Measurements from ENCODE around the gene C2orf72. TPM values are rescaled to one million over a fixed set of nuclear protein-coding genes. Genes with fewer than 3 reads are reported as not detected.

The C2orf72 gene
- total and polyA plus RNA-seq, 2 donors (not counting 3 experiments of a cell fraction or from before 2014, with no cell fraction given): 0.01 to 0.11 TPM

DNA sequence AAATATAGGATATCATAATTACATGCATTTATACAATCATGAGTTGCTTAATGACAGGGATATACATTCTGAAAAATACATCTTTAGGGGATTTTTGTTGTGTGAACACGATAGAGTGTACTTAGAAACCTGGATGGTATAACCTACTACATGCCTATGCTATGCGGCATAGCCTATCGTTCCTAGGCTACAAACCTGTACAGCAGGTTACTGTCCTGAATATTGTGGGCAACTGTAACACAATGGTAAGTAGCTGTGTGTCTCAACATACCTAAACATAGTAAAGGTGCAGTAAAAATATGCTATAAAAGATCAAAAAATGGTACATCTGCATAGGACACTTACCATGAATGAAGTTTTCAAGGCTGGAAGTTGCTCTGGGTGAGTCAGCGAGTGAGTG is 6.5 kb downstream of the C2orf72 start:
- TF ChIP-seq, protein P1, sequence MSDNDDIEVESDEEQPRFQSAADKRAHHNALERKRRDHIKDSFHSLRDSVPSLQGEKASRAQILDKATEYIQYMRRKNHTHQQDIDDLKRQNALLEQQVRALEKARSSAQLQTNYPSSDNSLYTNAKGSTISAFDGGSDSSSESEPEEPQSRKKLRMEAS (IDR thresholded peaks at IDR 0.05; ENCODE audit: insufficient read depth, insufficient read length): no peak
- TF ChIP-seq GATA2 (IDR thresholded peaks at IDR 0.05; ENCODE audit: insufficient read depth, insufficient read length, low read depth, low read length): no peak
- TF ChIP-seq POLR2AphosphoS5 (IDR thresholded peaks at IDR 0.05; ENCODE audit: insufficient read depth, low read depth, low read length): no peak
- no peak for TF ChIP-seq EZH2 (IDR thresholded peaks at IDR 0.05; ENCODE audit: borderline replicate concordance, low read depth, low read length, severe bottlenecking)
- TF ChIP-seq JUN (IDR thresholded peaks at IDR 0.05; ENCODE audit: borderline replicate concordance, insufficient read depth, insufficient read length, low read depth): no peak
- no peak for TF ChIP-seq MYC (IDR thresholded peaks at IDR 0.05; ENCODE audit: low read depth, low read length)
- TF ChIP-seq POLR2A (IDR thresholded peaks at IDR 0.05; ENCODE audit: low read depth, low read length): no peak
- TF ChIP-seq, protein P2, sequence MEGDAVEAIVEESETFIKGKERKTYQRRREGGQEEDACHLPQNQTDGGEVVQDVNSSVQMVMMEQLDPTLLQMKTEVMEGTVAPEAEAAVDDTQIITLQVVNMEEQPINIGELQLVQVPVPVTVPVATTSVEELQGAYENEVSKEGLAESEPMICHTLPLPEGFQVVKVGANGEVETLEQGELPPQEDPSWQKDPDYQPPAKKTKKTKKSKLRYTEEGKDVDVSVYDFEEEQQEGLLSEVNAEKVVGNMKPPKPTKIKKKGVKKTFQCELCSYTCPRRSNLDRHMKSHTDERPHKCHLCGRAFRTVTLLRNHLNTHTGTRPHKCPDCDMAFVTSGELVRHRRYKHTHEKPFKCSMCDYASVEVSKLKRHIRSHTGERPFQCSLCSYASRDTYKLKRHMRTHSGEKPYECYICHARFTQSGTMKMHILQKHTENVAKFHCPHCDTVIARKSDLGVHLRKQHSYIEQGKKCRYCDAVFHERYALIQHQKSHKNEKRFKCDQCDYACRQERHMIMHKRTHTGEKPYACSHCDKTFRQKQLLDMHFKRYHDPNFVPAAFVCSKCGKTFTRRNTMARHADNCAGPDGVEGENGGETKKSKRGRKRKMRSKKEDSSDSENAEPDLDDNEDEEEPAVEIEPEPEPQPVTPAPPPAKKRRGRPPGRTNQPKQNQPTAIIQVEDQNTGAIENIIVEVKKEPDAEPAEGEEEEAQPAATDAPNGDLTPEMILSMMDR (IDR thresholded peaks at IDR 0.05; ENCODE audit: extremely low read depth in 1 of 2, insufficient read depth in 1 of 2, low read depth in 1 of 2, low read length in 2 of 2): no peak
- TF ChIP-seq FOS (IDR thresholded peaks at IDR 0.05; ENCODE audit: borderline replicate concordance, insufficient read depth, low read length): no peak
- dilution Hi-C loops (cut with MboI; ENCODE audit: extremely low pct_ligation_motif_present, low sequenced_read_pairs): no loop called here
- no TSS peak for BruUV-seq (replicated peaks)

More for the DNA sequence above, 6.5 kb downstream of the C2orf72 start:
- Histone ChIP-seq H3K4me3 (replicated peaks in 1 of 3; ENCODE audit: insufficient read depth in 1 of 3, low read depth in 1 of 3, low read length in 3 of 3) (no peak overlapping the region), H4K20me1 (replicated peaks; ENCODE audit: control insufficient read depth, extremely low read depth, insufficient read depth, low read length) (no peaks in the 10 kb centered on the region), H3K27ac (ENCODE audit: insufficient read depth, low read depth, low read length) (no peak overlapping the region), H3K36me3 (ENCODE audit: control insufficient read depth in 2 of 2, extremely low read depth in 1 of 2, insufficient read depth in 2 of 2, low read length in 2 of 2) (no peaks in the 10 kb centered on the region), H3K4me2 (ENCODE audit: insufficient read depth, low read length) (no peak overlapping the region), H3K9me1 (replicated peaks; ENCODE audit: control insufficient read depth, extremely low read depth, insufficient read depth, low read length) (no peaks in the 10 kb centered on the region), H3K9me3 (replicated peaks; ENCODE audit: control insufficient read depth, insufficient read depth, low read length) (no peaks in the 10 kb centered on the region), H3K9ac (replicated peaks; ENCODE audit: extremely low read depth, insufficient read depth, low read length) (no peak overlapping the region), H2AFZ (ENCODE audit: low read depth, low read length) (no peak overlapping the region), H3K79me2 (ENCODE audit: control insufficient read depth, insufficient read depth, low read length) (no peaks in the 10 kb centered on the region), H3K4me1 (ENCODE audit: control insufficient read depth, extremely low read depth, insufficient read depth, low read length) (no peaks in the 10 kb centered on the region), H3K27me3 (ENCODE audit: control insufficient read depth in 2 of 2, insufficient read depth in 2 of 2, low read length in 2 of 2) (peaks cover 22 to 23% of the 10 kb centered on the region in 2 experiments)
- intact Hi-C loops (cut with micrococcal nuclease): no loop called here
- no peak for FAIRE-seq
- DNase-seq (ENCODE audit: low read depth, low spot score): no peak
- ChIA-PET POLR2A (no interaction called here), CTCF (no interaction called here)

All from endothelial cell of umbilical vein (primary cell).